OCI-LY1 (cell line): Measurements from ENCODE around the gene GOLGA8B.

ENCODE experiments used
- H2AFZ ChIP-seq: fragments of 200-600 bp; sonication (generic), shearing (Covaris generic); 2 replicates; pipeline ENCODE4 v1.6.0; 2014; ENCODE audit warnings: antibody characterized with exemption, mild to moderate bottlenecking, low read length
- H3F3A ChIP-seq: fragments of 200-600 bp; sonication (generic), shearing (Covaris generic); 2 replicates; pipeline ENCODE4 v1.6.0; 2014; ENCODE audit warnings: mild to moderate bottlenecking, antibody characterized with exemption, low read length, moderate library complexity; ENCODE audit not compliant: insufficient read depth
- H3K27ac ChIP-seq: fragments of 200-600 bp; sonication (generic); 2 replicates; pipeline ENCODE4 v1.5.1; 2014; ENCODE audit warnings: low read length, mixed run types, mild to moderate bottlenecking, low read depth; ENCODE audit not compliant: poor library complexity, severe bottlenecking
- H3K27me3 ChIP-seq: fragments of 200-600 bp; sonication (generic); 2 replicates; pipeline ENCODE4 v1.6.0; 2014; ENCODE audit warnings: antibody characterized with exemption, mild to moderate bottlenecking, low read length, moderate library complexity; ENCODE audit not compliant: insufficient read depth
- H3K36me3 ChIP-seq: fragments of 200-600 bp; sonication (generic); 2 replicates; pipeline ENCODE4 v1.6.1; 2014; ENCODE audit warnings: mild to moderate bottlenecking, antibody characterized with exemption, low read length, moderate library complexity, mixed read lengths; ENCODE audit not compliant: insufficient read depth
- H3K4me1 ChIP-seq: fragments of 200-600 bp; sonication (generic); 2 replicates; pipeline ENCODE4 v1.5.1; 2014; ENCODE audit warnings: mild to moderate bottlenecking, low read length, moderate library complexity; ENCODE audit not compliant: insufficient read depth, severe bottlenecking
- H3K4me2 ChIP-seq: fragments of 200-600 bp; sonication (generic), shearing (Covaris generic); 2 replicates; pipeline ENCODE4 v1.6.1; 2014; ENCODE audit warnings: low read length
- H3K4me3 ChIP-seq: fragments of 200-600 bp; sonication (generic); 2 replicates; pipeline ENCODE4 v1.5.1; 2014; ENCODE audit warnings: low read length, low read depth, mild to moderate bottlenecking, mixed read lengths; ENCODE audit not compliant: poor library complexity, severe bottlenecking
- H3K79me2 ChIP-seq: fragments of 200-600 bp; shearing (Covaris generic); 2 replicates; pipeline ENCODE4 v1.6.1; 2016; ENCODE audit warnings: mixed run types, low read length, mixed read lengths; ENCODE audit not compliant: insufficient read depth
- H3K9ac ChIP-seq: fragments of 200-600 bp; sonication (generic), shearing (Covaris generic); 2 replicates; pipeline ENCODE4 v1.6.1; 2014; ENCODE audit warnings: mild to moderate bottlenecking, low read length, mixed read lengths
- H3K9me2 ChIP-seq: fragments of 200-600 bp; sonication (generic), shearing (Covaris generic); 2 replicates; pipeline ENCODE4 v1.6.1; 2014; ENCODE audit warnings: low read depth, mild to moderate bottlenecking, low read length, mixed read lengths
- H3K9me3 ChIP-seq: fragments of 200-600 bp; shearing (Covaris generic); 2 replicates; pipeline ENCODE4 v1.6.1; 2014; ENCODE audit warnings: low read length, mixed read lengths
- H4K20me1 ChIP-seq: fragments of 200-600 bp; sonication (generic), shearing (Covaris generic); 2 replicates; pipeline ENCODE4 v1.6.0; 2016; ENCODE audit warnings: mild to moderate bottlenecking, low read length; ENCODE audit not compliant: insufficient read depth
- CTCF ChIP-seq: fragments of 200-600 bp; sonication (generic), shearing (Covaris generic); IDR thresholded peaks from 2 replicates; pipeline ENCODE4 v1.5.1; 2017; ENCODE audit warnings: mild to moderate bottlenecking, antibody characterized with exemption, low read length, moderate library complexity, mixed read lengths
- EZH2 ChIP-seq: fragments of 200-600 bp; sonication (generic), shearing (Covaris generic); IDR thresholded peaks from 2 replicates; pipeline ENCODE4 v1.8.0; 2017; ENCODE audit warnings: borderline replicate concordance, mixed run types, mild to moderate bottlenecking, antibody characterized with exemption, low read length, moderate library complexity, mixed read lengths

GOLGA8B gene

DNA sequence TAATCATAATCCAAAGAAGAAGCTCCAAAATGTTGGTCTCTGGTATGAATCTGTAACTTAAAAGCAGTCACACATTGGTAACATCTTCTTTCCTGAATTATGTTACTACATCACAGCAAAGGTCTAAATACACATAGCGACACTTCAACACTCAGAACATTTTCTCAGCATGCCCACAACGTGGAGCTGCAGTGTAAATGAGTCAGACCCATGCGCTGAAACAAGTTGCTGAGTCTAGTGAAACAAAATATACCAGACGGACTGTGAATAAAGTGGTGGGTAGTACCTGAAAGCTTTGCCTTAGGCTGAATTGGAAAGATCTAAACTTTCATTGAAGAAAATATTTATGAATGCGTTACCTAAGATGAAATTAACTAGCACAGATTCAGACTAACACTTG lies 33.2 kb upstream of the GOLGA8B start:
- no peak overlapping the region for H3K27ac ChIP-seq
- no peaks in the 10 kb centered on the region for H3K79me2 ChIP-seq
- H3K4me1 ChIP-seq: no peaks in the 10 kb centered on the region
- H2AFZ ChIP-seq: no peak overlapping the region
- no peak overlapping the region for H3K9ac ChIP-seq
- H3K27me3 ChIP-seq: no peaks in the 10 kb centered on the region
- H3F3A ChIP-seq: no peaks in the 10 kb centered on the region
- H3K4me2 ChIP-seq: no peak overlapping the region
- no peak for TF ChIP-seq CTCF
- TF ChIP-seq EZH2: no peak
- no peak overlapping the region for H3K4me3 ChIP-seq
- H4K20me1 ChIP-seq: no peaks in the 10 kb centered on the region
- H3K36me3 ChIP-seq: no peaks in the 10 kb centered on the region
- H3K9me3 ChIP-seq: no peaks in the 10 kb centered on the region
- no peaks in the 10 kb centered on the region for H3K9me2 ChIP-seq

GRCh38 chr15:34613997-34614396 lies 30.5 kb upstream of the GOLGA8B start:
- Histone ChIP-seq H3K4me2 (no peak overlapping the region), H3K9me2 (no peaks in the 10 kb centered on the region), H3K27me3 (no peaks in the 10 kb centered on the region), H3K9ac (no peak overlapping the region), H3K4me1 (no peaks in the 10 kb centered on the region), H3K36me3 (no peaks in the 10 kb centered on the region), H3K79me2 (no peaks in the 10 kb centered on the region), H3K4me3 (no peak overlapping the region), H3K27ac (no peak overlapping the region), H3F3A (no peaks in the 10 kb centered on the region), H3K9me3 (no peaks in the 10 kb centered on the region), H4K20me1 (no peaks in the 10 kb centered on the region), H2AFZ (no peak overlapping the region)
- no peak for TF ChIP-seq CTCF
- TF ChIP-seq EZH2: no peak

DNA sequence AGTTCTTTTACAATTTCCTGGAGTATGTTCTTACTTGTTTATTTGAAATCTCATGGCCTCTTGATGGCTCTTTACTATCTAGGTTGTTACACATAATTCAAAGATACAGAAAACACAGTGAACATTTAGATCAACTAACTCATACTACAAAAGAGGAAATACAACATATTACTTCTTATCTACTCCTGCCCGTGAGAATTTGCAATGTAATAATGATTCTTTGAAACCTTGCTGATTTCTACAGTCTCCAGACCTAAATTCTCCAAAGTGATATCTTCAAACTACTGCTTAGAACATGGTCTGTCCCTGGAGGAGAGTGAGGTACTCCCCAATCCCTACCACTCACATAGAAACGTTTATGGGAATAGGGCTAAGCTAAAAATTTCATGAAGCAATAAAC lies 29.9 kb upstream of the GOLGA8B start:
- H3F3A ChIP-seq: no peaks in the 10 kb centered on the region
- no peak overlapping the region for H3K27ac ChIP-seq
- no peak overlapping the region for H3K4me2 ChIP-seq
- no peaks in the 10 kb centered on the region for H3K9me3 ChIP-seq
- no peaks in the 10 kb centered on the region for H3K9me2 ChIP-seq
- no peaks in the 10 kb centered on the region for H3K4me1 ChIP-seq
- H3K79me2 ChIP-seq: no peaks in the 10 kb centered on the region
- no peak for TF ChIP-seq EZH2
- TF ChIP-seq CTCF: no peak
- H3K36me3 ChIP-seq: no peaks in the 10 kb centered on the region
- no peak overlapping the region for H2AFZ ChIP-seq
- H3K4me3 ChIP-seq: no peak overlapping the region
- H4K20me1 ChIP-seq: no peaks in the 10 kb centered on the region
- H3K9ac ChIP-seq: no peak overlapping the region
- H3K27me3 ChIP-seq: no peaks in the 10 kb centered on the region
